Pons (tissue), 1 donor: ENCODE results near the gene CLDN19.

Source experiments
- DNase-seq: peaks from one replicate; pipeline ENCODE4 v3.0.0-alpha.2; 2016; ENCODE audit warnings: low spot score

Gene CLDN19

DNA sequence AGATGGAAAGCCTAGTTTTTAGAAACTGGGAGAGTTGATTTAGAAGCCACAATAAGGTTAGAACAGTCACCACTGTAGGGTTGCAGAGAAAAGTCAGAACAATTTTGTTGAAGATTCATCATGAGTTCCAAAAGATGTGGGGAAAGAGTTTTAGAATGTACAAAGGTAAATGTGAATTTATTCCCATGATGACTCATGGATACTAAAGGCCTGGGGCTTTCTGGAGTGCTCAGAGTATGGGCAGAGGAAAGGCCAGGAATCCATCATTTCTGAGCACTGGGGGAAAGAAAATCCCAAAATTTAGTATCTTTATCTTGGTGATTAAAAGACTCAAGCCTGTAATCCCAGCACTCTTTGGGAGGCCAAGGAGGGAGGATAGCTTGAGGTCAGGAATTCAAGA, 40.0 kb downstream of the CLDN19 start:
- DNase-seq = no peak

DNA sequence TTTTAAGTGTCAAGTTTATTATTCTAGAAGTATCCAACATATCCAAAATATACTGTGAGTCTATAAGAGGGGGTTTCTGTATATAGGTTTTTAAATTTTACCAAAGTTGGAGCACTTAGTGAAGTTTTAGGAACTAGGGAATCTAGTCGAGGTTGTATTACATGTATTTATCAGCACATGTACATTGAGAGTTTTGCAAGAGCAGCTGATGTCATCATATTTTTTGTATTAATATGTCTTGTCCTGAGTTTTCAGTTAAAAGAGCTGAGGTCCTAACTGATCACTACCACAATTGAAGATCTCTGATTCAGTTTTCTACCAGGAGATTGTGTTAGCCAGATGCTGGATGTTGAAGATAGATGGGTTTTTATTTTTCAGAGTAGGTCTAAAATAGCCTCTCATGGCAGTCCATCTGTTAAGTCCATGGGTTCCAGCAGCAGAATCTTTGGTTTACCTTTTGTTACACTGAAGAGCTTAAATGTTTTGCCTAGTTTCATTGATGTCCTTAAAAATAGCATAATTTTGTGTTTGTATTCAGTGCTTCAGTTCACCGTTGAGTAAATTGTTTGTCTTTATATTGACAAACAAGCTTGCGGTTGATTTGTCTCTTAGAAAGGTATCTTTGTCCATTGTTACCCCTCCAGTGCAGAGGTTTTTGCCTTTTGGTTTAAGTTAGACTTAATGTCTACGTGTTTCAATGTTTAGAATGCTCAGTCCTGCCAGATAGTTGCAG, 41.8 kb downstream of the CLDN19 start:
- no peak for DNase-seq

DNA sequence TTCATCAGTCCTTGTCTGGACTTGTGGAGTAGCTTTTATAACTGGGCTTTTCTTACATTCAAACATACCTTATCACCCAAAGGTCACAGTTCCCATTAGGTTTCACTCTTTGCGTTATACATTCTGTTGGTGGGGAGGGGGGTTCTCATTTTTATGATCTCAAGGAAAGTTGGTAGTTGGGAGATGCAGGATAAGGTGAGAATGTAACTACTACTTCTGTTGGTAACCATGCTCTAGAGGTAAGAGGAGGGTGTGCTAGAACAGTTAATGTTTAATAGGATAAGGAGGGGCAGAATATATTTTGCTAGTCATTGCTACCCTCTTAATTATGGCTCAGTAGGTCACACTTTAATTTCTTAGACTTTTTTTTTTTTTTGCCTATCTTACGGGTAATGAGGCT, 47.1 kb downstream of the CLDN19 start:
- DNase-seq = no peak

DNA sequence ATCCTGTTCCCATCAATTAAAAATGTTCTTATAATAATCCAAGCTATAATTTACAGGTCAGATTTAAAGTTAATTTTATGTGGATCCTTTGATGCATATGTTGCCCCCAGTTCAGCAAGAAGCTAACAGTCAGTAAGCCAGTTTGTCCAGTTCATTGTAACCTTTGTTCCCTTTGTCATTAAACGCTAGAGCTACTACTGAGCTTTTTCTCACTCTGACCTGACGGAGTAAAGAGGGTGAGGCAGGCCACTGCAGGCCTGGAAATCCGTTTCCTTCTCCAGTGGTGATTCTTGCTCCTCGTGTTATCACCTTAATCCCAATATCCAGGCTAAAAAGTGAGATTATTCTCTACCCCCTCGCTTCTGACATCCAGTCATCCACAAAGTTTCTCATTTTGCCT, 47.6 kb downstream of the CLDN19 start:
- no peak for DNase-seq

DNA sequence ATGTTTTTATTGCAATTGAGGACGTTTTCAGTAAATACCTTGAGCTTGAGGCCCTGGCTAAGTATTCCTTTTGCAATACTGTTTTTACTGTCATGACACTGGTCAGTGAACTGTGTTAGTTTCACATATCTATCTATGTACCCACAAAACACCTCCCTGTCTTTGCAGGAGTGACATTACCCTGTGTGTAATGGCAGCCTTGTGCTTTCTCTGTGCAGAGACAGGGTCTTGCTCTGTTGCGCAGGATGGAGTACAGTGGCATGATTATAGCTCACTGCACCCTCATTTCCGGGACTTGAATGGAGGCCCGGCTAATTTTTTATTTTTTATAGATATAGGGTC, 48.9 kb downstream of the CLDN19 start:
- no peak for DNase-seq

DNA sequence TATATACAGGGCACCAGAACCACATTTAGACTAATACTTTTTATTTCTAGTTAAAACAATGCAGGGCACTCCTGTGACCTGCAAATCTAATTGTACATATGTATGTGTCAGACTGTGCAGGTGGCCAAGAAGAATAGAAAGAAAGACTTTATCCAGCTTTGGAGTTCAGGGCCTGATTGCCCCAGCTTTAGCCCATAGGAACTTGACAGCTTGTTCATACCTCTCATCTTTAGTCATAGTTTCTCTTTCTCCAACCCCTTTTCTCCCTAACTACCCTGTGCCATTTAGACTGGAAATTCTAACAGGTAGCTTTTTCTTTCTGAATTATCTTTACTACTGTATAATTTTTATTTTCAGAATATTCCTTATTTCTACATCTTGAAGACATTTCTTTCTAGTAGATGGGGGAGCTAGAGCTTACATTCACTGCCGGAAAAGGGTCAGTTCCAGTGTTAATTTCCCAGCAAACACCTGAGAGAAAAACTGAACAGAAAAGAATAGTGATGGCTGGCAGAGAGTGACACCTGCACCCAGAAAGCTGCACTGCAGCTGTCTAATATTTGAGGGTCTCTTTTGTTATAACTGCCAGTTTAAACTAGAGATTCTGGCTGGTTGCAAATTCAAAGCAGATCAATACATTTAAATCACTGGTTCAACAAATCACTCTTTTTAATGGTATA, 49.4 kb downstream of the CLDN19 start:
- no peak for DNase-seq

DNA sequence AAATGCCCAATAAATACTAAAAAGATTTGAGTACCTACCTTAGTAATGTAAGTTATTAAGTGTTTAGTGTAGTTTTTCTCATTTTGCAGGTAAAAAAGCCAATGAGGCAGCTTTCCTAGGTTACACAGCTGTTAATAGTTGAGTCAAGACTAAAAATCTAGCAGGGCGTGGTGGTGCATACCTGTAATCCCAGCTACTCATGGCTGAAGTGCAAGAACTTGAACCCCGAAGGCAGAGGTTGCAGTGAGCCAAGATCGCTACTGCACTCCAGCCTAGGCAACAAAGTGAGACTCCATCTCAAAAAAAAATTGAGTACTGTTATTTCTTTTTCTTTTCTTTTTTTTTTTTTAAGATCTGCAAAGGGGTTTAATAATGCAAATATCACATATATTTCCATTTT, 50.1 kb downstream of the CLDN19 start:
- DNase-seq = no peak

DNA sequence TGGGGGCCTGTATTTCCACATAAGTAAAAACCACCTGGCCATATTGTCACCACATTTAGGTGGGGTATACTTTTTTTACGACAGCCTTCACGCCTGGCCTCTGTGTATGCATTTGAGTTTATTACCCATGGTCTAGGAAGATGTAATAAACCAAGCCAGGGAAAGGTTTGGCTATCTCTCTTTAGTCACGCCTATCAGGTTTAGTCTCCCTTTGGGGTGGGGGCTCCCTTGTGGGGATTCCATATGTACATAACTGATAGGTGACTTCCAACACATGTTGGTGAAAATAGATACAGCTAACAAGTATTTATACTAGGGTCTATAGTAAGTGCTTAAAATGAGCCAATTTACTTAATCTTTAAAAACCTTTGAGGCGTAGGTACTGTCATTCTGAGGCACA, 53.6 kb downstream of the CLDN19 start:
- no peak for DNase-seq

DNA sequence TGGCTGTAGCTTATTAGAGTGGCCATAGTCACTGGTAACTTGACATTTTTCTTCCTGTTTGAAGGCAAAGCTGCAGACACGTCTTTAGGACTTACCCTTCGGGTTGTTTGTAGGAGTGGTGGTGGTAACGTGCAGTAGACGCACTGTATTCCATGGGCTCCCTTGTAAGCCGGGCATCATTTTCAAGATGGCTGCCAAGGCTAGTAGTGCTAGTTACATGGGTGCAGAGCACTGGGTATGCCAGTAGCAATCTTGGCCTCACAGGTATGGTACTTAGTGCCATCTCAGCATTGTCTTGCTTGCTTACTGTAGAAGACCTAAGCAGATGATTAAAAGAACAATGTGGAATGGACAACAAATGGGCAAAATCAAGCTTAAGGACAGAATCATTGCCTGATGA, 55.9 kb downstream of the CLDN19 start:
- DNase-seq = peak; percentile 11
